Fibroblast of villous mesenchyme (primary cell): ENCODE data around the gene GCM1. TPM values are rescaled to one million over a fixed set of nuclear protein-coding genes. Genes with fewer than 3 reads are reported as not detected.

Experiments used
- DNase-seq: peaks from one replicate; pipeline ENCODE4 v3.0.0-alpha.2; 2010; ENCODE audit warnings: low read depth
- H3K4me3 ChIP-seq: 2 replicates; pipeline ENCODE4 v1.5.1; 2011; ENCODE audit warnings: low read depth, mild to moderate bottlenecking, low read length
- CTCF ChIP-seq: IDR thresholded peaks from 2 replicates; pipeline ENCODE4 v1.5.1; 2012; ENCODE audit warnings: low read depth, mild to moderate bottlenecking, low read length; ENCODE audit not compliant: insufficient read depth
- total RNA-seq: library from RNA; depleted of rRNA; stranded (reverse); fragments of >200 nt; gene quantifications from 2 replicates; pipeline ENCODE4 v1.2.3, GENCODE V29; 2012

The GCM1 gene
- total RNA-seq, 1 donor, result not detected

GRCh38 chr6:53112871-53113270 lies 35.8 kb downstream of the GCM1 start:
- no peak for TF ChIP-seq CTCF
- H3K4me3 ChIP-seq, result no peak overlapping the region
- no peak for DNase-seq

GRCh38 chr6:53112404-53112803 lies 36.2 kb downstream of the GCM1 start:
- TF ChIP-seq CTCF, result no peak
- no peak for DNase-seq
- no peak overlapping the region for H3K4me3 ChIP-seq

- H3K4me3 ChIP-seq, result no peak overlapping the region
- no peak for DNase-seq
- no peak for TF ChIP-seq CTCF
Observed at GRCh38 chr6:53111865-53112264, 36.8 kb downstream of the GCM1 start.

GRCh38 chr6:53109612-53110011 lies 39.0 kb downstream of the GCM1 start:
- no peak for TF ChIP-seq CTCF
- no peak overlapping the region for H3K4me3 ChIP-seq
- DNase-seq, result no peak

GRCh38 chr6:53107091-53107490 lies 41.5 kb downstream of the GCM1 start:
- H3K4me3 ChIP-seq, result no peak overlapping the region
- TF ChIP-seq CTCF, result no peak
- no peak for DNase-seq

- H3K4me3 ChIP-seq, result no peak overlapping the region
- no peak for TF ChIP-seq CTCF
- DNase-seq, result no peak
Observed at GRCh38 chr6:53104916-53105315, 43.7 kb downstream of the GCM1 start.

GRCh38 chr6:53103993-53104675 lies 44.5 kb downstream of the GCM1 start:
- H3K4me3 ChIP-seq, result no peak overlapping the region
- TF ChIP-seq CTCF, result no peak
- DNase-seq, result no peak
